HepG2 (cell line): ENCODE data around the gene FCAR.
"Not testable (repeated sequence)": the region's sequence is repeated elsewhere in the genome, so short reads cannot be mapped to it uniquely, and the experiment has no call there.

Experiments
- JUN ChIP-seq: sonication (generic); formaldehyde crosslinking; IDR thresholded peaks from 2 replicates; pipeline ENCODE4 v1.4.0; 2020; ENCODE audit warnings: mild to moderate bottlenecking, missing genetic modification reagents
- RBM39 ChIP-seq: fragments of 200-400 bp; formaldehyde crosslinking; IDR thresholded peaks from one replicate; pipeline ENCODE4 v1.6.1; 2018; ENCODE audit warnings: antibody characterized with exemption, mild to moderate bottlenecking, low read depth, low read length; ENCODE audit not compliant: poor library complexity, severe bottlenecking
- REPIN1 ChIP-seq: sonication (generic); formaldehyde crosslinking; IDR thresholded peaks from 2 replicates; pipeline ENCODE4 v1.8.0; 2022; ENCODE audit warnings: missing genetic modification reagents, low read depth, mild to moderate bottlenecking, borderline replicate concordance
- ZFY ChIP-seq: sonication (generic); formaldehyde crosslinking; IDR thresholded peaks from 2 replicates; pipeline ENCODE4 v1.4.0; 2020; ENCODE audit warnings: missing genetic modification reagents
- TF ChIP-seq, protein P1 (sequence below): sonication (generic); formaldehyde crosslinking; IDR thresholded peaks from 2 replicates; pipeline ENCODE4 v1.5.0; 2020; ENCODE audit warnings: mild to moderate bottlenecking, missing genetic modification reagents, moderate library complexity
- TF ChIP-seq, protein P2 (sequence below): IDR thresholded peaks from 2 replicates; pipeline ENCODE4 v1.6.1; 2016
- TF ChIP-seq, protein P3 (sequence below): sonication (generic); formaldehyde crosslinking; IDR thresholded peaks from 2 replicates; pipeline ENCODE4 v1.4.0; 2020; ENCODE audit warnings: missing genetic modification reagents

DNA sequence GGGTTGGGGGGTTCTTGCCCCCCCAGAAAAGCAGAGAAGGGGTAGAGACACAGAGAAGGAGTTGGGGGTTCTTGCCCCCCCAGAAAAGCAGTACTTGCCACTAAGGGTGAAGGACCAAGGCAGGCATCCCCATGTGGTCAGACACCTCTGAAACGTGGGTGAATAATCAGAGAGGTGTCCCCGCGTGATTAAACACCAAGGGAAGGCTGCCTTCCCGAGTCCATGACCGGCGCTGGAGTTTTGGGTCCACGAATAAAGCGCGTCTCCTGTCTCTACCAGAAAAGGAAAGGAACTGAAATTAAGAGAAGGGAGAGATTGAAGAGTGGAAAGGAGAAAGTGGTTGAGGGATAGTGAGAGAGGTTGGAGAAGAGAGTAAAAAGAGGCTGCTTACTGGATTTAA is 25.6 kb downstream of the FCAR start:
- not testable (repeated sequence) for TF ChIP-seq REPIN1 (CRISPR knock-in tag); RBM39; JUN (CRISPR knock-in tag); ZFY (CRISPR knock-in tag)
- TF ChIP-seq, protein P1, sequence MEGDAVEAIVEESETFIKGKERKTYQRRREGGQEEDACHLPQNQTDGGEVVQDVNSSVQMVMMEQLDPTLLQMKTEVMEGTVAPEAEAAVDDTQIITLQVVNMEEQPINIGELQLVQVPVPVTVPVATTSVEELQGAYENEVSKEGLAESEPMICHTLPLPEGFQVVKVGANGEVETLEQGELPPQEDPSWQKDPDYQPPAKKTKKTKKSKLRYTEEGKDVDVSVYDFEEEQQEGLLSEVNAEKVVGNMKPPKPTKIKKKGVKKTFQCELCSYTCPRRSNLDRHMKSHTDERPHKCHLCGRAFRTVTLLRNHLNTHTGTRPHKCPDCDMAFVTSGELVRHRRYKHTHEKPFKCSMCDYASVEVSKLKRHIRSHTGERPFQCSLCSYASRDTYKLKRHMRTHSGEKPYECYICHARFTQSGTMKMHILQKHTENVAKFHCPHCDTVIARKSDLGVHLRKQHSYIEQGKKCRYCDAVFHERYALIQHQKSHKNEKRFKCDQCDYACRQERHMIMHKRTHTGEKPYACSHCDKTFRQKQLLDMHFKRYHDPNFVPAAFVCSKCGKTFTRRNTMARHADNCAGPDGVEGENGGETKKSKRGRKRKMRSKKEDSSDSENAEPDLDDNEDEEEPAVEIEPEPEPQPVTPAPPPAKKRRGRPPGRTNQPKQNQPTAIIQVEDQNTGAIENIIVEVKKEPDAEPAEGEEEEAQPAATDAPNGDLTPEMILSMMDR (CRISPR knock-in tag), result not testable (repeated sequence)
- TF ChIP-seq, protein P2, sequence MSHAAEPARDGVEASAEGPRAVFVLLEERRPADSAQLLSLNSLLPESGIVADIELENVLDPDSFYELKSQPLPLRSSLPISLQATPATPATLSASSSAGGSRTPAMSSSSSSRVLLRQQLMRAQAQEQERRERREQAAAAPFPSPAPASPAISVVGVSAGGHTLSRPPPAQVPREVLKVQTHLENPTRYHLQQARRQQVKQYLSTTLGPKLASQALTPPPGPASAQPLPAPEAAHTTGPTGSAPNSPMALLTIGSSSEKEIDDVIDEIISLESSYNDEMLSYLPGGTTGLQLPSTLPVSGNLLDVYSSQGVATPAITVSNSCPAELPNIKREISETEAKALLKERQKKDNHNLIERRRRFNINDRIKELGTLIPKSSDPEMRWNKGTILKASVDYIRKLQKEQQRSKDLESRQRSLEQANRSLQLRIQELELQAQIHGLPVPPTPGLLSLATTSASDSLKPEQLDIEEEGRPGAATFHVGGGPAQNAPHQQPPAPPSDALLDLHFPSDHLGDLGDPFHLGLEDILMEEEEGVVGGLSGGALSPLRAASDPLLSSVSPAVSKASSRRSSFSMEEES (CRISPR knock-in tag), result not testable (repeated sequence)
- TF ChIP-seq, protein P3, sequence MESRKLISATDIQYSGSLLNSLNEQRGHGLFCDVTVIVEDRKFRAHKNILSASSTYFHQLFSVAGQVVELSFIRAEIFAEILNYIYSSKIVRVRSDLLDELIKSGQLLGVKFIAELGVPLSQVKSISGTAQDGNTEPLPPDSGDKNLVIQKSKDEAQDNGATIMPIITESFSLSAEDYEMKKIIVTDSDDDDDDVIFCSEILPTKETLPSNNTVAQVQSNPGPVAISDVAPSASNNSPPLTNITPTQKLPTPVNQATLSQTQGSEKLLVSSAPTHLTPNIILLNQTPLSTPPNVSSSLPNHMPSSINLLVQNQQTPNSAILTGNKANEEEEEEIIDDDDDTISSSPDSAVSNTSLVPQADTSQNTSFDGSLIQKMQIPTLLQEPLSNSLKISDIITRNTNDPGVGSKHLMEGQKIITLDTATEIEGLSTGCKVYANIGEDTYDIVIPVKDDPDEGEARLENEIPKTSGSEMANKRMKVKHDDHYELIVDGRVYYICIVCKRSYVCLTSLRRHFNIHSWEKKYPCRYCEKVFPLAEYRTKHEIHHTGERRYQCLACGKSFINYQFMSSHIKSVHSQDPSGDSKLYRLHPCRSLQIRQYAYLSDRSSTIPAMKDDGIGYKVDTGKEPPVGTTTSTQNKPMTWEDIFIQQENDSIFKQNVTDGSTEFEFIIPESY (CRISPR knock-in tag), result not testable (repeated sequence)
